GM12878 (cell line): ENCODE measurements around the gene DGKA. TPM values are rescaled to one million over a fixed set of nuclear protein-coding genes. Genes with fewer than 3 reads are reported as not detected.

Source experiments
- ATAC-seq: fragments of 200-7000 bp; cut with Tn5 transposase; 3 replicates; pipeline ENCODE4 v1.9.1; 2020; ENCODE audit warnings: mild to moderate bottlenecking, moderate library complexity
- BruUV-seq: library from RNA; stranded (reverse); fragments of 400-500 nt; replicated peaks from 2 replicates; lab custom pipeline; 2021; lab: Mats Ljungman, UMichigan
- CTCF ChIA-PET: fragments of 300-600 bp; sonication (Branson Sonifier 250); formaldehyde crosslinking; extraction: SDS; loops from one replicate; lab custom pipeline; 2021; ENCODE audit warnings: inconsistent platforms; lab: Yijun Ruan, JAX
- POLR2A ChIA-PET: fragments of 350-600 bp; formaldehyde crosslinking; extraction: SDS; loops from one replicate; lab custom pipeline; 2021; ENCODE audit warnings: inconsistent platforms; lab: Charles Lee
- RAD21 ChIA-PET: fragments of 300-600 bp; sonication (Branson Sonifier 250); formaldehyde crosslinking; loops from one replicate; lab custom pipeline; 2023; ENCODE audit warnings: antibody characterized with exemption; ENCODE audit not compliant: unreplicated experiment; lab: Charles Lee
- SMC1A ChIA-PET: fragments of 300-600 bp; sonication (Branson Sonifier 250); formaldehyde crosslinking; loops from one replicate; lab custom pipeline; 2023; ENCODE audit not compliant: unreplicated experiment, uncharacterized antibody; lab: Charles Lee
- DNase-seq: peaks from one replicate; pipeline ENCODE4 v3.0.0-alpha.2; 2011; ENCODE audit warnings: low read depth, low spot score
- FAIRE-seq: peaks from 3 replicates; lab custom pipeline; 2011; peaks lifted over from hg19 to GRCh38; lab: Jason Lieb, UNC
- H2AFZ ChIP-seq: 2 replicates; pipeline ENCODE4 v1.6.0; 2011; ENCODE audit warnings: low read depth, low read length, control low read depth; ENCODE audit not compliant: control insufficient read depth
- H3K27ac ChIP-seq: 2 replicates; pipeline ENCODE4 v1.5.1; 2011; ENCODE audit warnings: control low read depth; ENCODE audit not compliant: control insufficient read depth, insufficient read depth
- H3K27me3 ChIP-seq, 2 experiments: replicated peaks in 1 of 2; 2 replicates each; pipeline versions ENCODE4 v1.6.0 to v1.6.1; 2011; ENCODE audit warnings: low read length in 1 of 2; ENCODE audit not compliant: control insufficient read depth in 2 of 2, insufficient read depth in 2 of 2
- H3K36me3 ChIP-seq, 2 experiments: 2 replicates each; pipeline ENCODE4 v1.5.1; 2011; ENCODE audit warnings: low read length in 1 of 2; ENCODE audit not compliant: control insufficient read depth in 2 of 2, insufficient read depth in 2 of 2
- H3K4me1 ChIP-seq: 2 replicates; pipeline ENCODE4 v1.6.1; 2011; ENCODE audit warnings: mild to moderate bottlenecking, low read length, moderate library complexity, mixed read lengths; ENCODE audit not compliant: control insufficient read depth, insufficient read depth
- H3K4me2 ChIP-seq: 2 replicates; pipeline ENCODE4 v1.6.0; 2011; ENCODE audit warnings: control low read depth; ENCODE audit not compliant: control insufficient read depth, insufficient read depth
- H3K4me3 ChIP-seq: fragments of 200-600 bp; sonication (generic); 2 replicates; pipeline ENCODE4 v1.5.1; 2016
- H3K79me2 ChIP-seq: 2 replicates; pipeline ENCODE4 v1.6.0; 2011; ENCODE audit warnings: low read length; ENCODE audit not compliant: control insufficient read depth, insufficient read depth
- H3K9ac ChIP-seq: 2 replicates; pipeline ENCODE4 v1.8.0; 2011; ENCODE audit warnings: low read length, control low read depth, mixed read lengths; ENCODE audit not compliant: control insufficient read depth, insufficient read depth
- H3K9me3 ChIP-seq: replicated peaks from 3 replicates; pipeline ENCODE4 v1.5.1; 2011; ENCODE audit warnings: mild to moderate bottlenecking, low read length; ENCODE audit not compliant: control insufficient read depth, insufficient read depth
- H4K20me1 ChIP-seq: 2 replicates; pipeline ENCODE4 v1.6.0; 2011; ENCODE audit not compliant: control insufficient read depth, insufficient read depth
- ATF7 ChIP-seq: fragments of 450-650 bp; IDR thresholded peaks from 2 replicates; pipeline ENCODE4 v1.6.1; 2016; ENCODE audit warnings: low read depth, mild to moderate bottlenecking
- CBFB ChIP-seq: IDR thresholded peaks from 2 replicates; pipeline ENCODE4 v1.6.1; 2016; ENCODE audit warnings: antibody characterized with exemption, low read depth
- CBX3 ChIP-seq: fragments of 200-600 bp; sonication (generic); IDR thresholded peaks from 2 replicates; pipeline ENCODE4 v1.6.1; 2016; ENCODE audit warnings: low read depth, borderline replicate concordance
- GABPA ChIP-seq: IDR thresholded peaks from 2 replicates; pipeline ENCODE4 v1.6.1; 2014; ENCODE audit warnings: antibody characterized with exemption, low read depth, mild to moderate bottlenecking, inconsistent platforms
- YY1 ChIP-seq: IDR thresholded peaks from 2 replicates; pipeline ENCODE4 v1.6.1; 2011; ENCODE audit warnings: low read depth, mild to moderate bottlenecking, low read length
- ZNF24 ChIP-seq: fragments of 450-650 bp; IDR thresholded peaks from 2 replicates; pipeline ENCODE4 v1.6.1; 2017; ENCODE audit warnings: antibody characterized with exemption, mild to moderate bottlenecking
- ZSCAN29 ChIP-seq: fragments of 450-650 bp; IDR thresholded peaks from 2 replicates; pipeline ENCODE4 v1.6.1; 2017; ENCODE audit warnings: mild to moderate bottlenecking, moderate library complexity
- WGBS: methylation state at CpG from one replicate; pipeline ENCODE4 v1.1.6; 2016; ENCODE audit warnings: low lambda C conversion rate; ENCODE audit not compliant: insufficient replicate concordance, insufficient coverage; ENCODE audit errors: missing lambda C conversion rate; 5-methylcytosine and 5-hydroxymethylcytosine counted together
- in situ Hi-C: fragments of 300-500 bp; cut with MboI; formaldehyde crosslinking; loops from 9 replicates; pipeline ENCODE4 v1.14.3; 2018; ENCODE audit warnings: mixed read lengths
- intact Hi-C: fragments of 100-400 bp; cut with micrococcal nuclease; formaldehyde crosslinking; loops from one replicate; pipeline ENCODE4 v1.14.2; 2022; ENCODE audit not compliant: unreplicated experiment
- polyA plus RNA-seq, 11 experiments: library from polyadenylated mRNA; depleted of rRNA in 4 of 11; unstranded in 6 of 11; stranded (reverse) in 5 of 11; fragments of >200 nt; fragmentation: Nextera tagmentation in 4 of 11; fragmentation: Illumina TruSeq in 1 of 11; extraction: Ambion mirVana in 4 of 11; extraction: Trizol in 1 of 11; gene quantifications; 1 replicate in 1 of 11; 2 replicates in 10 of 11; pipeline versions ENCODE4 v1.2.1 to v1.2.3, GENCODE V29; 2011 to 2016; ENCODE audit warnings: inconsistent platforms in 2 of 11, missing spikeins in 2 of 11, low read depth in 1 of 11
- total RNA-seq, 4 experiments: library from RNA; depleted of rRNA in 3 of 4; stranded (reverse); fragments of >200 nt in 3 of 4; fragmentation: Illumina TruSeq in 1 of 4; extraction: Trizol in 1 of 4; gene quantifications; 2 replicates each; pipeline versions ENCODE4 v1.2.1 to v1.2.3, GENCODE V29; 2013 to 2021

The DGKA gene
- total and polyA plus RNA-seq, 10 of the 15 experiments (the other 5 are each of a cell fraction or from before 2014, with no cell fraction given) = 14.0 to 65.5 (median 37.1) TPM

DNA sequence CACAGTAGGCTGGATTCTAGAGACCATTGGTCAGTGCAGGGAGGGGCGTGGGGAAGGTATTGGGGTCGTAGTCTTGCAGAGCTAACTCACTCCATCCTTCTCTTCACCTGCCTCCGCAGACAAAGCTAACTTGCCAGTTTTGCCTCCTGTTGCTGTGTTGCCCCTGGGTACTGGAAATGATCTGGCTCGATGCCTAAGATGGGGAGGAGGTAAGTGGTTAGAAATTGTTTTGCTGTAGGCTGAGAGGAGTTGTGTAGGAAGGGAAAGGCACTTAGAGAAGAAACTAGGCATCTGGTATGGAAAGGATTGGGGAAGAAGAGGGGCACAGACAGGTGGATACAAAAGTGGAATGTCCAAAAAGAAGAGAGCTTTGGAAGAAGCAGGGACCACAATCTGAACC is 11.1 kb downstream of the DGKA start:
- 95% methylated on average over 4 of the region's 4 CpGs for WGBS
- Histone ChIP-seq H3K79me2 (no peaks in the 10 kb centered on the region), H3K4me1 (peaks cover 24% of the 10 kb centered on the region), H3K27me3 (no peaks in the 10 kb centered on the region), H3K27ac (no peak overlapping the region), H4K20me1 (no peaks in the 10 kb centered on the region), H3K36me3 (peaks cover 0 to 52% of the 10 kb centered on the region in 2 experiments), H3K4me3 (no peak overlapping the region), H3K9me3 (no peaks in the 10 kb centered on the region), H3K9ac (no peak overlapping the region), H2AFZ (no peak overlapping the region), H3K4me2 (no peak overlapping the region)
- POLR2A ChIA-PET = interaction anchor here (1.0 kb wide), 1 partner anchor 196 kb away, joined by 3 read pairs; no protein-coding TSS in a partner anchor
- intact Hi-C loops (no loop called here), in situ Hi-C loops (loop anchor here (5.0 kb wide), 1 partner anchor 205 kb away; no protein-coding TSS in a partner anchor)
- SMC1A ChIA-PET = interaction anchor here (0.8 to 5.0 kb wide), 6 partner anchors 9 to 203 kb away, joined by 3 to 51 read pairs (median 4); no protein-coding TSS in a partner anchor
- CTCF ChIA-PET = interaction anchor here (0.5 to 4.7 kb wide), 6 partner anchors 12 to 203 kb away, joined by 3 to 49 read pairs (median 5); partner anchors contain the start of genes DGKA, ORMDL2 and SARNP
- no peak for TF ChIP-seq ATF7
- TF ChIP-seq CBX3 = no peak
- TF ChIP-seq YY1 = no peak
- TF ChIP-seq ZSCAN29 = no peak
- no peak for TF ChIP-seq ZNF24
- TF ChIP-seq GABPA = no peak
- BruUV-seq = no TSS peak
- ATAC-seq = no peak
- RAD21 ChIA-PET = interaction anchor here (0.6 to 5.0 kb wide), 2 partner anchors 96 to 203 kb away, joined by 3 to 43 read pairs; no protein-coding TSS in a partner anchor
- DNase-seq = no peak
- FAIRE-seq = no peak

DNA sequence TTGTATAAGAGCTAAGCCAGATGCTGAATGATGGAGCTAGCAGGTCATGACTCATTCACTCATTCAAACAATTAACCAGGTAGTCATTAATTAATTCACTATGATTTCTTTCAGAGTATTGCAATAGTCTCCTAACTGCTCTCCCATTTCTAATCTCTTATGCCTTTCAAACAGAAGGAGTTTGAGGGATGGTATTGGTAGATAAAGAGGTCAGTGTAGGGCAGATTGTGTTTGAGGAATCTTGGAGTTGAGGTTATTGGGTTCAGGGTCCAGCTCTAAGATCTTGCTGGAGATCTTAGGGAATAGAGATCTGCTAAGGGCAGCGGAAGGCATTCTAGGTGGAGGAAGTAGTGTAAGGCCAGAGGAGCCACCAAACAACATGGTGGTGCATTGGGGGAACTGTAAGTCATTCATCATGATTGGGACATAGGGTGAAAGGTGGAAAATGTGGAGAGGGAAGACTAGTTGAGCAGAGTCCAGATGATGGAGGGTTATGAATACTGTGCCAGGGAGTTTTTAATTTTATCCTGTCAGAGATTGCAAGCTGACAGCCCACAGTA is 11.7 kb downstream of the DGKA start:
- DNase-seq (no peak), FAIRE-seq (no peak), ATAC-seq (no peak)
- no peak overlapping the region for H2AFZ ChIP-seq
- no peaks in the 10 kb centered on the region for H3K79me2 ChIP-seq
- SMC1A ChIA-PET = interaction anchor here (0.8 to 5.0 kb wide), 5 partner anchors 13 to 203 kb away, joined by 3 to 51 read pairs (median 5); no protein-coding TSS in a partner anchor
- WGBS = 100% methylated on average over 1 of the region's 1 CpG
- H3K36me3 ChIP-seq = peaks cover 0 to 46% of the 10 kb centered on the region in 2 experiments
- H4K20me1 ChIP-seq = no peaks in the 10 kb centered on the region
- RAD21 ChIA-PET = interaction anchor here (5.0 kb wide), 1 partner anchor 203 kb away, joined by 43 read pairs; no protein-coding TSS in a partner anchor
- H3K4me1 ChIP-seq = peaks cover 24% of the 10 kb centered on the region
- in situ Hi-C loops (loop anchor here (5.0 kb wide), 1 partner anchor 205 kb away; no protein-coding TSS in a partner anchor), intact Hi-C loops (no loop called here)
- no peak overlapping the region for H3K9ac ChIP-seq
- H3K9me3 ChIP-seq = no peaks in the 10 kb centered on the region
- CTCF ChIA-PET = interaction anchor here (0.5 to 4.7 kb wide), 7 partner anchors 12 to 204 kb away, joined by 3 to 49 read pairs (median 4); partner anchors contain the start of genes DGKA, ORMDL2 and SARNP
- H3K27me3 ChIP-seq = no peaks in the 10 kb centered on the region
- H3K4me2 ChIP-seq = no peak overlapping the region
- TF ChIP-seq CBFB = no peak
- POLR2A ChIA-PET = interaction anchor here (0.6 to 1.5 kb wide), 3 partner anchors 16 to 202 kb away, joined by 3 read pairs; no protein-coding TSS in a partner anchor
- H3K4me3 ChIP-seq = no peak overlapping the region
- no TSS peak for BruUV-seq
- H3K27ac ChIP-seq = no peak overlapping the region
